ENCODE data around the gene ZNF292. TPM values are rescaled to one million over a fixed set of nuclear protein-coding genes. Genes with fewer than 3 reads are reported as not detected.
A peak's percentile ranks its signal among the peaks of the same experiment; 100 is the strongest.

ZNF292 gene
- total RNA-seq, 1 donor from 2014 or later = 34.6 TPM

GRCh38 chr6:87277123-87277522 is 121.8 kb downstream of the ZNF292 start:
- DNase-seq (ENCODE audit: low spot score) = no peak
- Mint-ChIP-seq H3K9me3 (ENCODE audit: low read depth) (no peaks in the 10 kb centered on the region), H3K27me3 (ENCODE audit: low read depth) (no peaks in the 10 kb centered on the region), H3K36me3 (ENCODE audit: low read depth) (no peaks in the 10 kb centered on the region), H3K4me3 (ENCODE audit: unreplicated experiment) (no peak overlapping the region), H3K4me1 (ENCODE audit: low read depth) (peaks cover 10% of the 10 kb centered on the region), H3K27ac (ENCODE audit: unreplicated experiment) (no peak overlapping the region)
- TF ChIP-seq CTCF (IDR thresholded peaks at IDR 0.05) = peak; percentile 69

DNA sequence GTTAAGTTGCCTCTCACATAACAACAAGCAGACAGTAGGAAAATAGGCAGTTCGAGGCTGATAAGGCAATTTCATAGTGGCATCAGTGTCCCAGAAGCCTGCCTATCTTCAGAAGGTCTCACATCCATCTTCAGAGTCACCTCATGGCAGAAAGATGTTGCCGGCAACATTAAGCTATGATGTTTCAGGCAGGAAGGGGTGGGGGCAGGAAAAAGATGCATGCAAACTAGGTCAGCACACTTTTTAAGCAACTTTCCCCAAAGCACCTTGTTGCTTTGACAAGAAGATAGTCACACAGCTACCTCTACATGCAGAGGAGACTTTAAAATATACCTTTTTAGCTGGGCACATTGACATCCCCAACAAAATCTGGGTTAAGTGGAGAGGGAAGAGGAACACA is 123.8 kb downstream of the ZNF292 start:
- DNase-seq (ENCODE audit: low spot score) = no peak
- Mint-ChIP-seq H3K9me3 (ENCODE audit: low read depth) (no peaks in the 10 kb centered on the region), H3K4me1 (ENCODE audit: low read depth) (peaks cover 14% of the 10 kb centered on the region), H3K27ac (ENCODE audit: unreplicated experiment) (no peak overlapping the region), H3K4me3 (ENCODE audit: unreplicated experiment) (no peak overlapping the region), H3K36me3 (ENCODE audit: low read depth) (no peaks in the 10 kb centered on the region), H3K27me3 (ENCODE audit: low read depth) (no peaks in the 10 kb centered on the region)
- no peak for TF ChIP-seq CTCF (IDR thresholded peaks at IDR 0.05)

DNA sequence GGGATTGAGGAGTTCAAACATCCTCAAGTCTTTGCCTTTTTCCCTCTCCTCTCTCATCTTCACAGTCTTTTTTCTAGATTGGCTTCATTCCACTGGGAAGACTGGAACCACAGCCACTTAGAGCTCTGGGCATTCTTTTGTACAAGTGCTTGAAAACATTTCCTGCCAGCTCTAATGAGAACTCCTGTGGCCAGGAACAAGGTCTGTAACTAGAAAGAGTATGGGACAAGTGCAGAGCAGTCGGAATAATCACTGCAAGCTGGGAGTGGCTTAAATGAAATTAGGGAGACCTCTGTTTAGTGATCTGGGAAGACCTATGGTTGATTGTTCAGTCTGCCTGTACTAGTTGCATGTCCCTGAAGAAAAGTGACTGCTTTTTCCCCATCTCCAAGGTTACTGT is 126.1 kb downstream of the ZNF292 start:
- TF ChIP-seq CTCF (IDR thresholded peaks at IDR 0.05) = no peak
- Mint-ChIP-seq H3K9me3 (ENCODE audit: low read depth) (no peaks in the 10 kb centered on the region), H3K4me1 (ENCODE audit: low read depth) (peaks cover 7% of the 10 kb centered on the region), H3K27me3 (ENCODE audit: low read depth) (peaks cover 2% of the 10 kb centered on the region), H3K27ac (ENCODE audit: unreplicated experiment) (no peak overlapping the region), H3K36me3 (ENCODE audit: low read depth) (no peaks in the 10 kb centered on the region), H3K4me3 (ENCODE audit: unreplicated experiment) (no peak overlapping the region)
- no peak for DNase-seq (ENCODE audit: low spot score)

- Mint-ChIP-seq H3K36me3 (ENCODE audit: low read depth) (no peaks in the 10 kb centered on the region), H3K4me1 (ENCODE audit: low read depth) (peaks cover 7% of the 10 kb centered on the region), H3K9me3 (ENCODE audit: low read depth) (no peaks in the 10 kb centered on the region)
These were observed 127.4 kb downstream of the ZNF292 start for GRCh38 chr6:87282743-87283142.

GRCh38 chr6:87283461-87283860 is 128.1 kb downstream of the ZNF292 start:
- Mint-ChIP-seq H3K36me3 (ENCODE audit: low read depth) (no peaks in the 10 kb centered on the region), H3K9me3 (ENCODE audit: low read depth) (no peaks in the 10 kb centered on the region), H3K4me3 (ENCODE audit: unreplicated experiment) (no peak overlapping the region), H3K27me3 (ENCODE audit: low read depth) (peaks cover 2% of the 10 kb centered on the region), H3K4me1 (ENCODE audit: low read depth) (peaks cover 7% of the 10 kb centered on the region), H3K27ac (ENCODE audit: unreplicated experiment) (no peak overlapping the region)
- DNase-seq (ENCODE audit: low spot score) = no peak
- TF ChIP-seq CTCF (IDR thresholded peaks at IDR 0.05) = no peak

More at GRCh38 chr6:87282743-87283142, 127.4 kb downstream of the ZNF292 start:
- DNase-seq (ENCODE audit: low spot score) = no peak
- Mint-ChIP-seq H3K27ac (ENCODE audit: unreplicated experiment) (no peak overlapping the region), H3K27me3 (ENCODE audit: low read depth) (peaks cover 2% of the 10 kb centered on the region), H3K4me3 (ENCODE audit: unreplicated experiment) (no peak overlapping the region)
- no peak for TF ChIP-seq CTCF (IDR thresholded peaks at IDR 0.05)

Measured in chondrocyte (in vitro differentiated cells).